HepG2 (cell line): ENCODE data around the gene TSPYL1. TPM values are rescaled to one million over a fixed set of nuclear protein-coding genes. Genes with fewer than 3 reads are reported as not detected.

ENCODE experiments used
- FOXM1 ChIP-seq: sonication (generic); formaldehyde crosslinking; IDR thresholded peaks from 2 replicates; pipeline ENCODE4 v1.5.0; 2020; ENCODE audit warnings: missing genetic modification reagents
- HOXA5 ChIP-seq: sonication (generic); formaldehyde crosslinking; IDR thresholded peaks from 2 replicates; pipeline ENCODE4 v1.4.0; 2020; ENCODE audit warnings: missing genetic modification reagents
- MAFG ChIP-seq: sonication (generic); formaldehyde crosslinking; IDR thresholded peaks from 2 replicates; pipeline ENCODE4 v1.5.1; 2020; ENCODE audit warnings: mild to moderate bottlenecking, missing genetic modification reagents
- MXI1 ChIP-seq: IDR thresholded peaks from 3 replicates; pipeline ENCODE4 v1.6.1; 2012; ENCODE audit warnings: low read depth, low read length, inconsistent platforms, borderline replicate concordance
- SOX13 ChIP-seq, 3 experiments: fragments of 450-650 bp in 1 of 3; sonication (generic) in 1 of 3; formaldehyde crosslinking in 1 of 3; IDR thresholded peaks in 2 of 3; conservative IDR thresholded peaks in 1 of 3; 2 replicates each; pipeline versions ENCODE4 v1.5.0 to v1.6.1; 2016 to 2020; ENCODE audit warnings: antibody characterized with exemption in 1 of 3, mild to moderate bottlenecking in 1 of 3, missing compliant biosample characterization in 1 of 3, missing genetic modification reagents in 1 of 3, moderate library complexity in 1 of 3
- SP1 ChIP-seq, 2 experiments: fragments of 450-650 bp in 1 of 2; sonication (generic) in 1 of 2; formaldehyde crosslinking in 1 of 2; IDR thresholded peaks; 2 replicates each; pipeline versions ENCODE4 v1.4.0 to v1.6.1; 2016 to 2020; ENCODE audit warnings: missing genetic modification reagents in 1 of 2
- YEATS4 ChIP-seq: sonication (generic); formaldehyde crosslinking; IDR thresholded peaks from 2 replicates; pipeline ENCODE4 v1.4.0; 2020; ENCODE audit warnings: missing genetic modification reagents, borderline replicate concordance
- ZBTB3 ChIP-seq: sonication (generic); formaldehyde crosslinking; IDR thresholded peaks from 2 replicates; pipeline ENCODE4 v1.4.0; 2020; ENCODE audit warnings: low read depth, mild to moderate bottlenecking, moderate library complexity, missing genetic modification reagents, borderline replicate concordance
- ZNF180 ChIP-seq: sonication (generic); formaldehyde crosslinking; IDR thresholded peaks from 2 replicates; pipeline ENCODE4 v1.4.0; 2020; ENCODE audit warnings: low read depth, missing genetic modification reagents, borderline replicate concordance
- ZNF207 ChIP-seq: fragments of 450-650 bp; IDR thresholded peaks from 2 replicates; pipeline ENCODE4 v1.6.1; 2016; ENCODE audit warnings: antibody characterized with exemption, borderline replicate concordance
- ZNF3 ChIP-seq: IDR thresholded peaks from 2 replicates; pipeline ENCODE4 v1.7.0; 2017; ENCODE audit warnings: inconsistent platforms
- ZNF432 ChIP-seq: sonication (generic); formaldehyde crosslinking; IDR thresholded peaks from 2 replicates; pipeline ENCODE4 v1.5.0; 2020; ENCODE audit warnings: missing genetic modification reagents, mild to moderate bottlenecking, borderline replicate concordance
- ZNF451 ChIP-seq: sonication (generic); formaldehyde crosslinking; IDR thresholded peaks from 2 replicates; pipeline ENCODE4 v1.5.0; 2020; ENCODE audit warnings: mild to moderate bottlenecking, missing genetic modification reagents
- ZNF598 ChIP-seq: sonication (generic); formaldehyde crosslinking; IDR thresholded peaks from 2 replicates; pipeline ENCODE4 v1.5.1; 2020; ENCODE audit warnings: mild to moderate bottlenecking, missing genetic modification reagents, borderline replicate concordance
- polyA plus RNA-seq, 8 experiments: library from polyadenylated mRNA; depleted of rRNA in 3 of 8; stranded (reverse) in 7 of 8; unstranded in 1 of 8; fragments of >200 nt; fragmentation: Illumina TruSeq in 4 of 8; extraction: Trizol in 4 of 8; gene quantifications; 2 replicates each; pipeline versions ENCODE4 v1.2.1 to v1.2.3, GENCODE V29; 2011 to 2016; ENCODE audit warnings: low read depth in 4 of 8, missing spikeins in 1 of 8, mixed read lengths in 1 of 8; ENCODE audit not compliant: insufficient read depth in 1 of 8
- total RNA-seq, 5 experiments: library from RNA; depleted of rRNA; stranded (reverse); fragments of >200 nt; fragmentation: Illumina TruSeq; extraction: Trizol; gene quantifications; 2 replicates each; pipeline ENCODE4 v1.2.3, GENCODE V29; 2016; ENCODE audit warnings: low read depth in 1 of 5
- TF ChIP-seq, protein P1 (sequence below): sonication (generic); formaldehyde crosslinking; IDR thresholded peaks from 2 replicates; pipeline ENCODE4 v1.8.1; 2023; ENCODE audit warnings: mild to moderate bottlenecking, missing genetic modification reagents
- TF ChIP-seq, protein P2 (sequence below): sonication (generic); formaldehyde crosslinking; IDR thresholded peaks from 2 replicates; pipeline ENCODE4 v1.8.1; 2023; ENCODE audit warnings: missing genetic modification reagents, mild to moderate bottlenecking, borderline replicate concordance
- TF ChIP-seq, protein P3 (sequence below): IDR thresholded peaks from 2 replicates; pipeline ENCODE4 v1.6.1; 2018; ENCODE audit warnings: missing genetic modification reagents
- TF ChIP-seq, protein P4 (sequence below): sonication (generic); formaldehyde crosslinking; IDR thresholded peaks from 2 replicates; pipeline ENCODE4 v1.4.0; 2020; ENCODE audit warnings: missing genetic modification reagents
- TF ChIP-seq, protein P5 (sequence below): sonication (generic); formaldehyde crosslinking; IDR thresholded peaks from 2 replicates; pipeline ENCODE4 v1.5.1; 2020; ENCODE audit warnings: missing genetic modification reagents, mild to moderate bottlenecking, borderline replicate concordance

The TSPYL1 gene
- total and polyA plus RNA-seq, 2 of the 13 experiments (the other 11 are each of a cell fraction or from before 2014, with no cell fraction given): 28.3 to 93.0 TPM

DNA sequence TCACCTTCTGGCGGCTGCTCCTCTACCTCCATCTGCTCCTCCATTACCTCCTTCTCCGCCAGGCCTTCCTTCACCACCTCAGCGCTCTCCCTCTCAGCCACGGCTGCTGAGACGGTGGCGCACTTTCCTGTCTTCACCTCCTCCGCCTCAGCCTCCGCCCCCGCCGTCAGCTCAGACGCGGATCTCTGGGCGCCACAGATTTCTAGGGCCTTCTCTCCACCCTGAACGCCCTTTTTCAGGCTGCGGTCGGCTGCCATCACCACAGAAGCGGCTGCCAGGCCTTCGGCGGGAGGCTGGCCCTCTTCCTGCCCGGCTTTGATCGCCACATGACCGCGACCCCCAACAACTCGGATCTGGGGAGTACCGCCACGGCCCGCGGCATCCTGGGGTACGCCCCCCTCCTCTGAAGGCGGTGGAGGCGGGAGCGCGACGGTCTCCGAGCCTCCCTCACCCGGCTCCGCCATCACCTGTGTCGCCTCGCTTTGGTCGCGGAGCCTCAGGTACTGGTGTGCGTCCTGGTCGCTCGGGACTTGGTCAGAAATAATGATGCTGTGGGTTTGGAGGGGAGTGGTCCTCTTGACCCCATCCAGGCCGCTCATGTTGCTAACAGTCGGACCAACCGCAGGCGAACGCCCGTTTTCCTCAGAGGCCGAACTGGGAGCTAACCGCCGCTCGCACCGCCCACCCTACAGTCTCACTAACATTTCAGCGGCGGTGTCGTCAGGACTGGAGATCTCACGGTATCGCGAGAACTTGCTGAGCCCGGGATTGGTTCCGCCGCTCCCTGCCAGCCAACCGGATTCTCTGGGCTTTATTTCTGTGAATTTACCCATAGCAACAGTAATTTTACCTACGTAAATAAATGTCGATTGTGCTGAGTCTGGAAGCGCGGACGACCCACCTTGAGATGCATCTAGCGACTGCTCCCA, at the start of gene TSPYL1 (continued):
- TF ChIP-seq, protein P1, sequence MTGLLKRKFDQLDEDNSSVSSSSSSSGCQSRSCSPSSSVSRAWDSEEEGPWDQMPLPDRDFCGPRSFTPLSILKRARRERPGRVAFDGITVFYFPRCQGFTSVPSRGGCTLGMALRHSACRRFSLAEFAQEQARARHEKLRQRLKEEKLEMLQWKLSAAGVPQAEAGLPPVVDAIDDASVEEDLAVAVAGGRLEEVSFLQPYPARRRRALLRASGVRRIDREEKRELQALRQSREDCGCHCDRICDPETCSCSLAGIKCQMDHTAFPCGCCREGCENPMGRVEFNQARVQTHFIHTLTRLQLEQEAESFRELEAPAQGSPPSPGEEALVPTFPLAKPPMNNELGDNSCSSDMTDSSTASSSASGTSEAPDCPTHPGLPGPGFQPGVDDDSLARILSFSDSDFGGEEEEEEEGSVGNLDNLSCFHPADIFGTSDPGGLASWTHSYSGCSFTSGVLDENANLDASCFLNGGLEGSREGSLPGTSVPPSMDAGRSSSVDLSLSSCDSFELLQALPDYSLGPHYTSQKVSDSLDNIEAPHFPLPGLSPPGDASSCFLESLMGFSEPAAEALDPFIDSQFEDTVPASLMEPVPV (CRISPR knock-in tag): peak; percentile 95
- TF ChIP-seq, protein P2, sequence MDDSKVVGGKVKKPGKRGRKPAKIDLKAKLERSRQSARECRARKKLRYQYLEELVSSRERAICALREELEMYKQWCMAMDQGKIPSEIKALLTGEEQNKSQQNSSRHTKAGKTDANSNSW (CRISPR knock-in tag): 0 out of 2 replicates have a peak, but pooled peaks have one; percentile 5
- TF ChIP-seq ZNF180 (CRISPR knock-in tag): no peak
- peak; percentile 96 for TF ChIP-seq YEATS4 (CRISPR knock-in tag)
- TF ChIP-seq ZBTB3: peak; percentile 88; the same call in 1 of the 2 replicates
- TF ChIP-seq HOXA5 (CRISPR knock-in tag): peak; percentile 62; the same call in 1 of the 2 replicates
- TF ChIP-seq, protein P3, sequence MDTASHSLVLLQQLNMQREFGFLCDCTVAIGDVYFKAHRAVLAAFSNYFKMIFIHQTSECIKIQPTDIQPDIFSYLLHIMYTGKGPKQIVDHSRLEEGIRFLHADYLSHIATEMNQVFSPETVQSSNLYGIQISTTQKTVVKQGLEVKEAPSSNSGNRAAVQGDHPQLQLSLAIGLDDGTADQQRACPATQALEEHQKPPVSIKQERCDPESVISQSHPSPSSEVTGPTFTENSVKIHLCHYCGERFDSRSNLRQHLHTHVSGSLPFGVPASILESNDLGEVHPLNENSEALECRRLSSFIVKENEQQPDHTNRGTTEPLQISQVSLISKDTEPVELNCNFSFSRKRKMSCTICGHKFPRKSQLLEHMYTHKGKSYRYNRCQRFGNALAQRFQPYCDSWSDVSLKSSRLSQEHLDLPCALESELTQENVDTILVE (CRISPR knock-in tag): peak; percentile 73; the same call in 1 of the 2 replicates
- TF ChIP-seq ZNF451 (CRISPR knock-in tag): peak; percentile 84; the same call in 1 of the 2 replicates
- TF ChIP-seq, protein P4, sequence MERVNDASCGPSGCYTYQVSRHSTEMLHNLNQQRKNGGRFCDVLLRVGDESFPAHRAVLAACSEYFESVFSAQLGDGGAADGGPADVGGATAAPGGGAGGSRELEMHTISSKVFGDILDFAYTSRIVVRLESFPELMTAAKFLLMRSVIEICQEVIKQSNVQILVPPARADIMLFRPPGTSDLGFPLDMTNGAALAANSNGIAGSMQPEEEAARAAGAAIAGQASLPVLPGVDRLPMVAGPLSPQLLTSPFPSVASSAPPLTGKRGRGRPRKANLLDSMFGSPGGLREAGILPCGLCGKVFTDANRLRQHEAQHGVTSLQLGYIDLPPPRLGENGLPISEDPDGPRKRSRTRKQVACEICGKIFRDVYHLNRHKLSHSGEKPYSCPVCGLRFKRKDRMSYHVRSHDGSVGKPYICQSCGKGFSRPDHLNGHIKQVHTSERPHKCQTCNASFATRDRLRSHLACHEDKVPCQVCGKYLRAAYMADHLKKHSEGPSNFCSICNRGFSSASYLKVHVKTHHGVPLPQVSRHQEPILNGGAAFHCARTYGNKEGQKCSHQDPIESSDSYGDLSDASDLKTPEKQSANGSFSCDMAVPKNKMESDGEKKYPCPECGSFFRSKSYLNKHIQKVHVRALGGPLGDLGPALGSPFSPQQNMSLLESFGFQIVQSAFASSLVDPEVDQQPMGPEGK: no peak; the same call in 1 of the 2 replicates
- TF ChIP-seq ZNF432: no peak
- TF ChIP-seq ZNF207: no peak
- TF ChIP-seq, protein P5, sequence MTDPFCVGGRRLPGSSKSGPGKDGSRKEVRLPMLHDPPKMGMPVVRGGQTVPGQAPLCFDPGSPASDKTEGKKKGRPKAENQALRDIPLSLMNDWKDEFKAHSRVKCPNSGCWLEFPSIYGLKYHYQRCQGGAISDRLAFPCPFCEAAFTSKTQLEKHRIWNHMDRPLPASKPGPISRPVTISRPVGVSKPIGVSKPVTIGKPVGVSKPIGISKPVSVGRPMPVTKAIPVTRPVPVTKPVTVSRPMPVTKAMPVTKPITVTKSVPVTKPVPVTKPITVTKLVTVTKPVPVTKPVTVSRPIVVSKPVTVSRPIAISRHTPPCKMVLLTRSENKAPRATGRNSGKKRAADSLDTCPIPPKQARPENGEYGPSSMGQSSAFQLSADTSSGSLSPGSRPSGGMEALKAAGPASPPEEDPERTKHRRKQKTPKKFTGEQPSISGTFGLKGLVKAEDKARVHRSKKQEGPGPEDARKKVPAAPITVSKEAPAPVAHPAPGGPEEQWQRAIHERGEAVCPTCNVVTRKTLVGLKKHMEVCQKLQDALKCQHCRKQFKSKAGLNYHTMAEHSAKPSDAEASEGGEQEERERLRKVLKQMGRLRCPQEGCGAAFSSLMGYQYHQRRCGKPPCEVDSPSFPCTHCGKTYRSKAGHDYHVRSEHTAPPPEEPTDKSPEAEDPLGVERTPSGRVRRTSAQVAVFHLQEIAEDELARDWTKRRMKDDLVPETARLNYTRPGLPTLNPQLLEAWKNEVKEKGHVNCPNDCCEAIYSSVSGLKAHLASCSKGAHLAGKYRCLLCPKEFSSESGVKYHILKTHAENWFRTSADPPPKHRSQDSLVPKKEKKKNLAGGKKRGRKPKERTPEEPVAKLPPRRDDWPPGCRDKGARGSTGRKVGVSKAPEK (CRISPR knock-in tag): peak; percentile 49; the same call in 1 of the 2 replicates
- no peak for TF ChIP-seq ZNF3 (CRISPR knock-in tag)
- TF ChIP-seq FOXM1 (CRISPR knock-in tag): peak; percentile 60; the same call in 1 of the 2 replicates
- TF ChIP-seq MAFG (CRISPR knock-in tag): no peak
- TF ChIP-seq ZNF598 (CRISPR knock-in tag): peak; percentile 95
- no peak for TF ChIP-seq SP1 (IDR thresholded peaks at IDR 0.05)
- TF ChIP-seq SP1 (CRISPR knock-in tag; IDR thresholded peaks at IDR 0.05): peak; percentile 62
- TF ChIP-seq SOX13 (IDR thresholded peaks at IDR 0.05): 0 out of 2 replicates have a peak, but pooled peaks have one; percentile 36
- no peak; a peak in 1 of 4 replicates for TF ChIP-seq SOX13 (CRISPR knock-in tag; conservative IDR thresholded peaks at IDR 0.05 in 1 of 2, IDR thresholded peaks at IDR 0.05 in 1 of 2)
- peak; percentile 69; the same call in 1 of the 3 replicates for TF ChIP-seq MXI1
